ENCODE data around the gene CCDC81. TPM values are rescaled to one million over a fixed set of nuclear protein-coding genes. Genes with fewer than 3 reads are reported as not detected.

CCDC81 gene
- polyA plus RNA-seq, 1 donor (not counting 4 experiments of a cell fraction or from before 2014, with no cell fraction given), result 0.42 TPM

DNA sequence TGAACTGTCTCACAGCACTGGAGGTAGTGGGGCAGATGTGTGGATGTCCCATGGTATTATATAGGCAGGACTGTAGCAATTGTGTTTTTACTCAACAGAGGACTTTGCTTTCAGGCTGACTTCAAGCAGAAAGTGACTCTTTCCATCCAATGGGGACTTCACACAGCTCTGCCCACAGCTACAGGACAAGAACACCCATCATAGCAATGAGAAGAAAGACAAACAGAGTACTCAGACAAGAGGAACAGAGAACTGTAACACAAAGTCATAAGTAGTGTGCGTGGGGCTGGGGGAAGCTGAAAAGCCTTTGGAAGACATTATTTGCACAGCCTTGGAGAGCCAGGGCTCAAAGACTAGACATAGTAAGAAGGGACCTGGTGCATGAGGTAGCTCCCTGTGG is 70.3 kb downstream of the CCDC81 start:
- dilution Hi-C loops (cut with MboI; ENCODE audit: extremely low pct_ligation_motif_present, low sequenced_read_pairs), result no loop called here
- no peaks in the 10 kb centered on the region for H3K27me3 ChIP-seq (ENCODE audit: control insufficient read depth, extremely low read depth, insufficient read depth, low read length)
- no peaks in the 10 kb centered on the region for H3K4me1 ChIP-seq (ENCODE audit: control insufficient read depth, extremely low read depth, insufficient read depth, low read length)
- H3K79me2 ChIP-seq (ENCODE audit: control insufficient read depth, insufficient read depth, low read length), result no peaks in the 10 kb centered on the region
- DNase-seq (ENCODE audit: low read depth, low spot score), result no peak
- no peak for FAIRE-seq
- no peak overlapping the region for H2AFZ ChIP-seq (ENCODE audit: control insufficient read depth, low read length)
- no peak overlapping the region for H3K4me3 ChIP-seq (ENCODE audit: control insufficient read depth in 2 of 3, extremely low read depth in 1 of 3, insufficient read depth in 2 of 3, low read depth in 1 of 3, low read length in 3 of 3)
- no peaks in the 10 kb centered on the region for H3K9me1 ChIP-seq (ENCODE audit: control insufficient read depth, extremely low read depth, insufficient read depth, low read length)
- H4K20me1 ChIP-seq (ENCODE audit: control insufficient read depth, extremely low read depth, insufficient read depth, low read length), result no peaks in the 10 kb centered on the region
- TF ChIP-seq EZH2 (IDR thresholded peaks at IDR 0.05; ENCODE audit: low read length), result no peak
- TF ChIP-seq, protein P1, sequence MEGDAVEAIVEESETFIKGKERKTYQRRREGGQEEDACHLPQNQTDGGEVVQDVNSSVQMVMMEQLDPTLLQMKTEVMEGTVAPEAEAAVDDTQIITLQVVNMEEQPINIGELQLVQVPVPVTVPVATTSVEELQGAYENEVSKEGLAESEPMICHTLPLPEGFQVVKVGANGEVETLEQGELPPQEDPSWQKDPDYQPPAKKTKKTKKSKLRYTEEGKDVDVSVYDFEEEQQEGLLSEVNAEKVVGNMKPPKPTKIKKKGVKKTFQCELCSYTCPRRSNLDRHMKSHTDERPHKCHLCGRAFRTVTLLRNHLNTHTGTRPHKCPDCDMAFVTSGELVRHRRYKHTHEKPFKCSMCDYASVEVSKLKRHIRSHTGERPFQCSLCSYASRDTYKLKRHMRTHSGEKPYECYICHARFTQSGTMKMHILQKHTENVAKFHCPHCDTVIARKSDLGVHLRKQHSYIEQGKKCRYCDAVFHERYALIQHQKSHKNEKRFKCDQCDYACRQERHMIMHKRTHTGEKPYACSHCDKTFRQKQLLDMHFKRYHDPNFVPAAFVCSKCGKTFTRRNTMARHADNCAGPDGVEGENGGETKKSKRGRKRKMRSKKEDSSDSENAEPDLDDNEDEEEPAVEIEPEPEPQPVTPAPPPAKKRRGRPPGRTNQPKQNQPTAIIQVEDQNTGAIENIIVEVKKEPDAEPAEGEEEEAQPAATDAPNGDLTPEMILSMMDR (optimal IDR thresholded peaks at IDR 0.05 in 1 of 3, IDR thresholded peaks at IDR 0.05 in 1 of 3, conservative IDR thresholded peaks at IDR 0.05 in 1 of 3; ENCODE audit: extremely low read depth in 1 of 3, insufficient read depth in 2 of 3, low read length in 3 of 3), result no peak
- H3K27ac ChIP-seq (ENCODE audit: control insufficient read depth, insufficient read depth, low read length), result no peak overlapping the region
- H3K9ac ChIP-seq (ENCODE audit: control insufficient read depth, extremely low read depth, insufficient read depth, low read length), result no peak overlapping the region
- no peaks in the 10 kb centered on the region for H3K9me3 ChIP-seq (ENCODE audit: control insufficient read depth, low read depth, low read length)
- no peaks in the 10 kb centered on the region for H3K36me3 ChIP-seq (ENCODE audit: control insufficient read depth in 2 of 2, extremely low read depth in 1 of 2, insufficient read depth in 2 of 2, low read length in 2 of 2)
- no peak overlapping the region for H3K4me2 ChIP-seq (ENCODE audit: control insufficient read depth, extremely low read depth, insufficient read depth, low read depth, low read length)

DNA sequence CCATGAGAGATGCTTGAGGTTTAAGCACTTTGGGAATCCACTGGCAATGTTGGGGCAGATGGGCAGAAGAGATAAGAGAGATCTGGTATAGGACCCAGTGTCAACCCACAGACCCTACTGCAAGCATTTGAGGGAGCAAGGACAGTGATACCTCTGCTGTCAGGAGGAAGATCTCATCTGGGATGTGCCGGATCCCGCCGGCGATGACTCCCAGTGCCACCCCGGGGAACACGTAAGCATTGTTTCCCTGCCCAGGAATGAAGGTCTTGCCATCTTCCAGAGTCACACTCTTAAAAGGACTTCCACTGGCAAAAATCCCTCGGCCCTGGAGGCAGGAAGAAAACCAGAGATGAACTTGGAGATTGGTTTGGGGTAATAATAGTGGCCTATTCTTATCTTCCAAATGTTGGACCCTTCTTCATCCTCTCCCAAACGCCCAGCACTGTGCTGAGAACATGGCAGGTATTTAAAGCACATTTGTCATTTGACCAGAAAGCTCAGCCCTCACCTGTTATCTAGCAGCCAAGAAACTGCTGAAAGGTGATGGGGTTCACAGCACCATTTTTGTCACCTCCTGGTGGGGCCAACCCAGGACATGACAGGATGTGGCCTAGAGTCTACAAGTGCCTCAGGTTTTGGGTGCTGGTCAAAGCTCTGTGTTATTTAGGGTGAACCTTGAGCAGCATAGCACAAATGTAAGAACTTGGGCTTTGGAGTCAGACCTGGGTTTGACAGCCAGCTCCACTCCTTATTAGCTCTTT is 71.7 kb downstream of the CCDC81 start:
- Histone ChIP-seq H3K27me3 (ENCODE audit: control insufficient read depth, extremely low read depth, insufficient read depth, low read length) (no peaks in the 10 kb centered on the region), H3K9ac (ENCODE audit: control insufficient read depth, extremely low read depth, insufficient read depth, low read length) (no peak overlapping the region), H3K4me2 (ENCODE audit: control insufficient read depth, extremely low read depth, insufficient read depth, low read depth, low read length) (no peak overlapping the region), H2AFZ (ENCODE audit: control insufficient read depth, low read length) (no peak overlapping the region), H3K79me2 (ENCODE audit: control insufficient read depth, insufficient read depth, low read length) (no peaks in the 10 kb centered on the region), H3K4me3 (ENCODE audit: control insufficient read depth in 2 of 3, extremely low read depth in 1 of 3, insufficient read depth in 2 of 3, low read depth in 1 of 3, low read length in 3 of 3) (no peak overlapping the region), H3K9me3 (ENCODE audit: control insufficient read depth, low read depth, low read length) (no peaks in the 10 kb centered on the region), H4K20me1 (ENCODE audit: control insufficient read depth, extremely low read depth, insufficient read depth, low read length) (no peaks in the 10 kb centered on the region), H3K36me3 (ENCODE audit: control insufficient read depth in 2 of 2, extremely low read depth in 1 of 2, insufficient read depth in 2 of 2, low read length in 2 of 2) (no peaks in the 10 kb centered on the region), H3K4me1 (ENCODE audit: control insufficient read depth, extremely low read depth, insufficient read depth, low read length) (no peaks in the 10 kb centered on the region), H3K9me1 (ENCODE audit: control insufficient read depth, extremely low read depth, insufficient read depth, low read length) (no peaks in the 10 kb centered on the region), H3K27ac (ENCODE audit: control insufficient read depth, insufficient read depth, low read length) (no peak overlapping the region)
- no peak for FAIRE-seq
- dilution Hi-C loops (cut with MboI; ENCODE audit: extremely low pct_ligation_motif_present, low sequenced_read_pairs), result no loop called here
- no peak for DNase-seq (ENCODE audit: low read depth, low spot score)
- TF ChIP-seq EZH2 (IDR thresholded peaks at IDR 0.05; ENCODE audit: low read length), result no peak
- TF ChIP-seq, protein P1 (optimal IDR thresholded peaks at IDR 0.05 in 1 of 3, IDR thresholded peaks at IDR 0.05 in 1 of 3, conservative IDR thresholded peaks at IDR 0.05 in 1 of 3; ENCODE audit: extremely low read depth in 1 of 3, insufficient read depth in 2 of 3, low read length in 3 of 3), result no peak
